ENCODE measurements around the gene KRT4. TPM values are rescaled to one million over a fixed set of nuclear protein-coding genes. Genes with fewer than 3 reads are reported as not detected.
A peak's percentile ranks its signal among the peaks of the same experiment; 100 is the strongest.

The KRT4 gene
- total RNA-seq, 1 experiment from 2014 or later: not detected

DNA sequence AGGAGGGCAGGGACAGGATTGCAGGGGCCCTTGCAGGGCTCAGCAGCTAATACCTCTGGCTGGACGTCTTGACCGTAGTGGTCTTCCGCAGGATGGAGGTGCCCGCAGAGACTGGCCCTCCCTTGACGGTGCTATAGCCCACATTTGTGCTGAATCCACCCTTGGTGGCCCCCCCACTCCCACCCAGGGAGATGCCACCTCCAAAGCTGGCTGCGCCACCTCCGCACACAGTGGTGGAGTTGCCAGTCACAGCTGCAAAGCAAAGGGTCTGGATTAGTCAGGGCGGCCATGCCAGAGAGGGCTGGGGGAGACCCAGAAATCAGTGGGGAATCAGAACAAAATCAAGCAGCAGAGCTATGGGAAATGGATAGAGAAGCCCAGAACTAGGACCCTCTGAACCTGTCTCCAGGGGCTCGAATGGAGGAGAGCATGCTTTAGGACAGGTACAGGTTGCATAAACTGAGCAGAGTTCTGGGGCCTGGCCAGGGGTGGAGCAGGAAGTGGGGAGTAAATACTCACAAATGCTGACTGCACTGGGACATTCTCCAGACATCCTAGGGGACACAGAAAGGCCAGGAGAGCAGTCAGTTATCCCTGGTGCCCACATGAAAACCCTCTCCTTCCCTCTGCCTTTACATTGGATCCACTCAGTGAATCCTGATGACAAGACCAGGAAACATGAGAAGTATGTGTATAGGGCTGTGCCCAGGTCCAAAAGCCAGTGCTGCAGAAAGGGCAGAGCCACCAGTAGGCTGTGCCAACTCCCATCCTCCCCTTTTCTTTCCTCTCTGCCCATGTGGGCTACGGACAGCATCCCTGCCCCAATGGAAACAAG is 8.1 kb upstream of the KRT4 start:
- TF ChIP-seq SIN3A (IDR thresholded peaks at IDR 0.05; ENCODE audit: low read depth) (no peak), POLR2A (IDR thresholded peaks at IDR 0.05; ENCODE audit: borderline replicate concordance, extremely low read depth, insufficient read depth, insufficient read length) (no peak), RAD21 (IDR thresholded peaks at IDR 0.05; ENCODE audit: low read depth) (no peak), ATF3 (IDR thresholded peaks at IDR 0.05) (no peak), EZH2phosphoT487 (IDR thresholded peaks at IDR 0.05; ENCODE audit: borderline replicate concordance) (no peak), YY1 (IDR thresholded peaks at IDR 0.05; ENCODE audit: extremely low read depth, insufficient replicate concordance, low read depth, low read length) (no peak), ZBTB33 (IDR thresholded peaks at IDR 0.05; ENCODE audit: extremely low read depth, insufficient replicate concordance, low read length) (no peak), EZH2 (IDR thresholded peaks at IDR 0.05) (no peak), CEBPB (IDR thresholded peaks at IDR 0.05; ENCODE audit: low read depth) (no peak), SP1 (IDR thresholded peaks at IDR 0.05; ENCODE audit: low read depth) (no peak), ZNF274 (IDR thresholded peaks at IDR 0.05; ENCODE audit: low read depth, low read length) (no peak), POLR2AphosphoS5 (IDR thresholded peaks at IDR 0.05; ENCODE audit: low read depth, low read length) (no peak), CTCF (IDR thresholded peaks at IDR 0.05 in 2 of 3, conservative IDR thresholded peaks at IDR 0.05 in 1 of 3; ENCODE audit: borderline replicate concordance in 1 of 3, insufficient read depth in 1 of 3, low read depth in 2 of 3, low read length in 2 of 3) (no peak), TCF7L2 (IDR thresholded peaks at IDR 0.05; ENCODE audit: borderline replicate concordance, extremely low read depth, insufficient read depth, insufficient read length) (no peak), JUND (IDR thresholded peaks at IDR 0.05) (no peak), FOSL1 (IDR thresholded peaks at IDR 0.05; ENCODE audit: low read depth) (no peak), EGR1 (IDR thresholded peaks at IDR 0.05; ENCODE audit: low read depth) (no peak)
- TF ChIP-seq, protein P1, sequence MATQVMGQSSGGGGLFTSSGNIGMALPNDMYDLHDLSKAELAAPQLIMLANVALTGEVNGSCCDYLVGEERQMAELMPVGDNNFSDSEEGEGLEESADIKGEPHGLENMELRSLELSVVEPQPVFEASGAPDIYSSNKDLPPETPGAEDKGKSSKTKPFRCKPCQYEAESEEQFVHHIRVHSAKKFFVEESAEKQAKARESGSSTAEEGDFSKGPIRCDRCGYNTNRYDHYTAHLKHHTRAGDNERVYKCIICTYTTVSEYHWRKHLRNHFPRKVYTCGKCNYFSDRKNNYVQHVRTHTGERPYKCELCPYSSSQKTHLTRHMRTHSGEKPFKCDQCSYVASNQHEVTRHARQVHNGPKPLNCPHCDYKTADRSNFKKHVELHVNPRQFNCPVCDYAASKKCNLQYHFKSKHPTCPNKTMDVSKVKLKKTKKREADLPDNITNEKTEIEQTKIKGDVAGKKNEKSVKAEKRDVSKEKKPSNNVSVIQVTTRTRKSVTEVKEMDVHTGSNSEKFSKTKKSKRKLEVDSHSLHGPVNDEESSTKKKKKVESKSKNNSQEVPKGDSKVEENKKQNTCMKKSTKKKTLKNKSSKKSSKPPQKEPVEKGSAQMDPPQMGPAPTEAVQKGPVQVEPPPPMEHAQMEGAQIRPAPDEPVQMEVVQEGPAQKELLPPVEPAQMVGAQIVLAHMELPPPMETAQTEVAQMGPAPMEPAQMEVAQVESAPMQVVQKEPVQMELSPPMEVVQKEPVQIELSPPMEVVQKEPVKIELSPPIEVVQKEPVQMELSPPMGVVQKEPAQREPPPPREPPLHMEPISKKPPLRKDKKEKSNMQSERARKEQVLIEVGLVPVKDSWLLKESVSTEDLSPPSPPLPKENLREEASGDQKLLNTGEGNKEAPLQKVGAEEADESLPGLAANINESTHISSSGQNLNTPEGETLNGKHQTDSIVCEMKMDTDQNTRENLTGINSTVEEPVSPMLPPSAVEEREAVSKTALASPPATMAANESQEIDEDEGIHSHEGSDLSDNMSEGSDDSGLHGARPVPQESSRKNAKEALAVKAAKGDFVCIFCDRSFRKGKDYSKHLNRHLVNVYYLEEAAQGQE (IDR thresholded peaks at IDR 0.05; ENCODE audit: low read depth): no peak
- ATAC-seq (0 out of 2 replicates have a peak, but pooled peaks have one; percentile 41), DNase-seq (ENCODE audit: low read depth, low spot score) (no peak)
- no TSS peak for BruUV-seq (replicated peaks)
- CTCF ChIA-PET: no interaction called here
- POLR2A ChIA-PET: no interaction called here
- H3K4me3 ChIP-seq (replicated peaks in 1 of 2; ENCODE audit: low read depth in 1 of 2, low read length in 2 of 2): no peak overlapping the region
- no peaks in the 10 kb centered on the region for H3K9me2 ChIP-seq (ENCODE audit: insufficient read depth)
- 0 out of 2 replicates have a peak, but pooled peaks cover 2% of the 10 kb centered on the region for H3K27me3 ChIP-seq (ENCODE audit: insufficient read depth, low read length)
- no peak overlapping the region for H3K4me2 ChIP-seq (ENCODE audit: low read length)
- H4K20me1 ChIP-seq (ENCODE audit: insufficient read depth): no peaks in the 10 kb centered on the region
- no peaks in the 10 kb centered on the region for H3K36me3 ChIP-seq (ENCODE audit: control insufficient read depth in 1 of 2, insufficient read depth in 2 of 2, low read length in 2 of 2)
- no peak overlapping the region for H3K9ac ChIP-seq (ENCODE audit: low read length)
- peaks cover 0 to 9% of the 10 kb centered on the region in 2 experiments; a peak in 2 of 4 replicates for H3K4me1 ChIP-seq (ENCODE audit: control insufficient read depth in 1 of 2, insufficient read depth in 2 of 2, low read length in 2 of 2)
- RAD21 ChIA-PET (ENCODE audit: low non-redundant PET in 1 of 2, low total read pairs in 2 of 2, uncharacterized antibody in 2 of 2, unreplicated experiment in 2 of 2): no interaction called here
- H2AFZ ChIP-seq (ENCODE audit: low read depth, low read length, poor library complexity, severe bottlenecking): no peak overlapping the region
- no peak overlapping the region for H3K27ac ChIP-seq (ENCODE audit: low read depth, low read length)
- intact Hi-C loops (cut with micrococcal nuclease): no loop called here
- H3K9me3 ChIP-seq (ENCODE audit: control insufficient read depth in 1 of 2, insufficient read depth in 1 of 2, low read depth in 1 of 2, low read length in 2 of 2): no peaks in the 10 kb centered on the region
- no peaks in the 10 kb centered on the region for H3K79me2 ChIP-seq (ENCODE audit: insufficient read depth, low read length)
